H9 (cell line): ENCODE measurements around the gene SLC35E3. TPM values are rescaled to one million over a fixed set of nuclear protein-coding genes. Genes with fewer than 3 reads are reported as not detected.

Experiments
- DNase-seq: peaks from one replicate; pipeline ENCODE4 v3.0.0-alpha.2; 2017
- H2AFZ ChIP-seq: one replicate; pipeline ENCODE4 v1.6.1; 2013; ENCODE audit warnings: mild to moderate bottlenecking, low read length, control low read depth, moderate library complexity
- H2AK5ac ChIP-seq: 2 replicates; pipeline ENCODE4 v1.6.1; 2013; ENCODE audit warnings: low read length, control low read depth, mixed read lengths; ENCODE audit not compliant: insufficient read length
- H2BK120ac ChIP-seq: one replicate; pipeline ENCODE4 v1.6.1; 2013; ENCODE audit warnings: low read depth, mild to moderate bottlenecking, low read length, control low read depth, inconsistent platforms; ENCODE audit not compliant: poor library complexity, severe bottlenecking
- H2BK12ac ChIP-seq: 2 replicates; pipeline ENCODE4 v1.6.1; 2013; ENCODE audit warnings: low read length, control low read depth, mixed read lengths, low read depth; ENCODE audit not compliant: insufficient read length
- H2BK15ac ChIP-seq: 2 replicates; pipeline ENCODE4 v1.6.1; 2013; ENCODE audit warnings: low read depth, low read length, control low read depth
- H2BK20ac ChIP-seq: one replicate; pipeline ENCODE4 v1.6.1; 2013; ENCODE audit warnings: low read depth, mild to moderate bottlenecking, low read length, control low read depth, inconsistent platforms; ENCODE audit not compliant: poor library complexity, severe bottlenecking
- H2BK5ac ChIP-seq: 2 replicates; pipeline ENCODE4 v1.6.1; 2013; ENCODE audit warnings: low read length, control low read depth, mixed read lengths; ENCODE audit not compliant: insufficient read length
- H3K14ac ChIP-seq: 2 replicates; pipeline ENCODE4 v1.6.1; 2013; ENCODE audit warnings: low read length, control low read depth; ENCODE audit not compliant: insufficient read depth
- H3K18ac ChIP-seq: 2 replicates; pipeline ENCODE4 v1.6.1; 2013; ENCODE audit warnings: low read depth, mild to moderate bottlenecking, mixed read lengths, low read length, control low read depth; ENCODE audit not compliant: insufficient read length
- H3K23ac ChIP-seq: 2 replicates; pipeline ENCODE4 v1.6.1; 2013; ENCODE audit warnings: low read length, control low read depth, mixed read lengths, low read depth; ENCODE audit not compliant: insufficient read length
- H3K23me2 ChIP-seq: 2 replicates; pipeline ENCODE4 v1.6.1; 2013; ENCODE audit warnings: low read depth, mild to moderate bottlenecking, mixed read lengths, low read length, control low read depth; ENCODE audit not compliant: insufficient read length, poor library complexity, severe bottlenecking
- H3K27ac ChIP-seq: 2 replicates; pipeline ENCODE4 v1.5.1; 2013; ENCODE audit warnings: low read length, control low read depth, mixed read lengths, low read depth; ENCODE audit not compliant: insufficient read length
- H3K27me3 ChIP-seq: 2 replicates; pipeline ENCODE4 v1.6.1; 2013; ENCODE audit warnings: low read length, control low read depth, inconsistent platforms; ENCODE audit not compliant: insufficient read depth
- H3K4ac ChIP-seq: 2 replicates; pipeline ENCODE4 v1.6.1; 2013; ENCODE audit warnings: low read depth, mild to moderate bottlenecking, control low read depth, inconsistent platforms, low read length, moderate library complexity
- H3K4me1 ChIP-seq: 2 replicates; pipeline ENCODE4 v1.6.1; 2013; ENCODE audit warnings: low read length, control low read depth, inconsistent platforms; ENCODE audit not compliant: insufficient read depth
- H3K4me2 ChIP-seq: 2 replicates; pipeline ENCODE4 v1.6.1; 2013; ENCODE audit warnings: low read length, control low read depth, mixed read lengths; ENCODE audit not compliant: insufficient read length, insufficient read depth
- H3K56ac ChIP-seq: 2 replicates; pipeline ENCODE4 v1.6.1; 2013; ENCODE audit warnings: low read depth, mild to moderate bottlenecking, mixed read lengths, low read length, control low read depth; ENCODE audit not compliant: insufficient read length
- H3K79me1 ChIP-seq: 2 replicates; pipeline ENCODE4 v1.6.1; 2013; ENCODE audit warnings: low read depth, mild to moderate bottlenecking, moderate library complexity, low read length, control low read depth, inconsistent platforms; ENCODE audit not compliant: insufficient read depth, poor library complexity, severe bottlenecking
- H3K79me2 ChIP-seq: 2 replicates; pipeline ENCODE4 v1.6.1; 2013; ENCODE audit warnings: low read length, control low read depth, inconsistent platforms; ENCODE audit not compliant: insufficient read depth
- H3K9ac ChIP-seq: 2 replicates; pipeline ENCODE4 v1.6.1; 2013; ENCODE audit warnings: low read length, control low read depth, mixed read lengths; ENCODE audit not compliant: insufficient read length; ENCODE audit errors: extremely low read depth
- H3K9me3 ChIP-seq: one replicate; pipeline ENCODE4 v1.6.1; 2013; ENCODE audit warnings: low read depth, low read length, inconsistent platforms; ENCODE audit not compliant: control insufficient read depth
- H3T11ph ChIP-seq: one replicate; pipeline ENCODE4 v1.6.1; 2013; ENCODE audit warnings: mild to moderate bottlenecking, low read length, control low read depth, inconsistent platforms
- H4K20me1 ChIP-seq: one replicate; pipeline ENCODE4 v1.6.1; 2013; ENCODE audit not compliant: control insufficient read depth, insufficient read length, insufficient read depth
- H4K5ac ChIP-seq: 2 replicates; pipeline ENCODE4 v1.6.1; 2013; ENCODE audit warnings: low read depth, mild to moderate bottlenecking, mixed read lengths, low read length, control low read depth; ENCODE audit not compliant: insufficient read length
- H4K8ac ChIP-seq: replicated peaks from 2 replicates; pipeline ENCODE4 v1.6.1; 2013; ENCODE audit warnings: low read length, control low read depth, mixed read lengths, low read depth; ENCODE audit not compliant: insufficient read length
- H4K91ac ChIP-seq: 2 replicates; pipeline ENCODE4 v1.6.1; 2013; ENCODE audit warnings: low read depth, mild to moderate bottlenecking, moderate library complexity, mixed read lengths, low read length, control low read depth; ENCODE audit not compliant: insufficient read length
- H3K27ac Mint-ChIP-seq, 3 experiments: 2 replicates in 2 of 3; 3 replicates in 1 of 3; pipeline ENCODE4 v1.8.0; 2020 to 2021; ENCODE audit warnings: mixed read lengths in 3 of 3, mild to moderate bottlenecking in 1 of 3, moderate library complexity in 1 of 3
- H3K27me3 Mint-ChIP-seq: 2 replicates; pipeline ENCODE4 v1.8.0; 2021; ENCODE audit warnings: low read depth, mild to moderate bottlenecking, moderate library complexity, mixed read lengths
- H3K36me3 Mint-ChIP-seq, 3 experiments: 2 replicates in 2 of 3; 3 replicates in 1 of 3; pipeline ENCODE4 v1.8.0; 2020 to 2021; ENCODE audit warnings: low read depth in 3 of 3, mixed read lengths in 3 of 3; ENCODE audit not compliant: insufficient read depth in 1 of 3
- H3K4me1 Mint-ChIP-seq, 2 experiments: 2 replicates each; pipeline ENCODE4 v1.8.0; 2020; ENCODE audit warnings: mixed read lengths in 2 of 2
- H3K4me3 Mint-ChIP-seq, 2 experiments: 2 replicates in 1 of 2; 3 replicates in 1 of 2; pipeline ENCODE4 v1.8.0; 2020 to 2021; ENCODE audit warnings: mild to moderate bottlenecking in 2 of 2, mixed read lengths in 2 of 2, moderate library complexity in 1 of 2
- H3K9me3 Mint-ChIP-seq, 2 experiments: 2 replicates in 1 of 2; 3 replicates in 1 of 2; pipeline ENCODE4 v1.8.0; 2020; ENCODE audit warnings: mild to moderate bottlenecking in 2 of 2, mixed read lengths in 2 of 2, moderate library complexity in 1 of 2
- WGBS: extraction: QIAGEN DNeasy Blood & Tissue Kit; methylation state at CpG from one replicate; pipeline ENCODE4 v1.1.7; 2013; ENCODE audit warnings: missing lambda C conversion rate, low lambda C conversion rate, mixed read lengths; ENCODE audit not compliant: insufficient read length; ENCODE audit errors: extremely low coverage; 5-methylcytosine and 5-hydroxymethylcytosine counted together
- total RNA-seq: library from RNA; stranded (reverse); gene quantifications from 2 replicates; pipeline ENCODE4 v1.2.1, GENCODE V29; 2021
- TF ChIP-seq, protein P1 (sequence below): fragments of 200-600 bp; sonication (generic); conservative IDR thresholded peaks from 3 replicates; pipeline ENCODE4 v1.8.0; 2021; ENCODE audit warnings: antibody characterized with exemption, mild to moderate bottlenecking

The SLC35E3 gene
- total RNA-seq, 1 experiment from 2014 or later, result 17.9 TPM

DNA sequence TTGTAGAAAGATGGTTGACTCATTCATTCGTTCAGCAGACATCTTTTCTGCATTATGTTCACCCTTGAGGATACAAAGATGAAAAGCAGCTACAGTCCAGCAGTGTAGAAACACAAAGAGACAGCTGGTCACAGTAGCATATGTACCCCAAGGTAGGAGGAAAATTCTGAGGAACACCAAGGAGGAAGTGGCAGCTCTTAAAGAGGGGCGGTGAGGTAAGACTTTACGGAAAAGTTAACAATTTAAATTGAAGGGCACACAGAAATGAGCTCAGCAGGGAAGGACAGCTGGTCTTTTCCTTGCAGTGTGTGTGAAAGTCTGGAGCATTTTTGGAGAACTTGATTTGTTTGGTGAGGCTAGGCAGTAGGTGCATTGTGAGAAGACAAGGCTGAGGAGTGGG, 3.5 kb downstream of the SLC35E3 start:
- H3K4me2 ChIP-seq, result no peak overlapping the region
- Mint-ChIP-seq H3K9me3 (no peaks in the 10 kb centered on the region), H3K4me1 (peaks cover 12 to 17% of the 10 kb centered on the region in 2 experiments), H3K27ac (peak overlapping the region in 1 of 3 experiments; percentile 14; a peak in 2 of 7 replicates), H3K4me3 (no peak overlapping the region), H3K36me3 (peaks cover 9 to 37% (median 36%) of the 10 kb centered on the region in 3 experiments; a peak in 6 of 7 replicates), H3K27me3 (no peaks in the 10 kb centered on the region)
- no peaks in the 10 kb centered on the region for H4K20me1 ChIP-seq
- H3K14ac ChIP-seq, result no peak overlapping the region
- no peak overlapping the region for H3K27ac ChIP-seq
- no peaks in the 10 kb centered on the region for H3K79me1 ChIP-seq
- H2BK15ac ChIP-seq, result no peak overlapping the region
- H4K5ac ChIP-seq, result no peak overlapping the region
- no peak overlapping the region for H3K23ac ChIP-seq
- H2BK20ac ChIP-seq, result no peak overlapping the region
- H3K9me3 ChIP-seq, result no peaks in the 10 kb centered on the region
- H4K8ac ChIP-seq, result no peak overlapping the region
- no peaks in the 10 kb centered on the region for H3K4me1 ChIP-seq
- no peak overlapping the region for H2AK5ac ChIP-seq
- H3K23me2 ChIP-seq, result peaks cover 6% of the 10 kb centered on the region
- no peak overlapping the region for H4K91ac ChIP-seq
- H2BK5ac ChIP-seq, result no peak overlapping the region
- H3K18ac ChIP-seq, result no peak overlapping the region
- no peak overlapping the region for H3K56ac ChIP-seq
- H3K9ac ChIP-seq, result no peak overlapping the region
- no peak overlapping the region for H3T11ph ChIP-seq
- no peaks in the 10 kb centered on the region for H3K79me2 ChIP-seq
- H2BK12ac ChIP-seq, result no peak overlapping the region
- H2AFZ ChIP-seq, result no peak overlapping the region
- WGBS, result no CpG with 5 or more reads among the region's 3 CpGs
- H2BK120ac ChIP-seq, result no peak overlapping the region
- H3K4ac ChIP-seq, result no peak overlapping the region
- no peak for DNase-seq
- no peaks in the 10 kb centered on the region for H3K27me3 ChIP-seq
- TF ChIP-seq, protein P1, sequence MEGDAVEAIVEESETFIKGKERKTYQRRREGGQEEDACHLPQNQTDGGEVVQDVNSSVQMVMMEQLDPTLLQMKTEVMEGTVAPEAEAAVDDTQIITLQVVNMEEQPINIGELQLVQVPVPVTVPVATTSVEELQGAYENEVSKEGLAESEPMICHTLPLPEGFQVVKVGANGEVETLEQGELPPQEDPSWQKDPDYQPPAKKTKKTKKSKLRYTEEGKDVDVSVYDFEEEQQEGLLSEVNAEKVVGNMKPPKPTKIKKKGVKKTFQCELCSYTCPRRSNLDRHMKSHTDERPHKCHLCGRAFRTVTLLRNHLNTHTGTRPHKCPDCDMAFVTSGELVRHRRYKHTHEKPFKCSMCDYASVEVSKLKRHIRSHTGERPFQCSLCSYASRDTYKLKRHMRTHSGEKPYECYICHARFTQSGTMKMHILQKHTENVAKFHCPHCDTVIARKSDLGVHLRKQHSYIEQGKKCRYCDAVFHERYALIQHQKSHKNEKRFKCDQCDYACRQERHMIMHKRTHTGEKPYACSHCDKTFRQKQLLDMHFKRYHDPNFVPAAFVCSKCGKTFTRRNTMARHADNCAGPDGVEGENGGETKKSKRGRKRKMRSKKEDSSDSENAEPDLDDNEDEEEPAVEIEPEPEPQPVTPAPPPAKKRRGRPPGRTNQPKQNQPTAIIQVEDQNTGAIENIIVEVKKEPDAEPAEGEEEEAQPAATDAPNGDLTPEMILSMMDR, result no peak
